ENCODE results near the gene KCNK3. TPM values are rescaled to one million over a fixed set of nuclear protein-coding genes. Genes with fewer than 3 reads are reported as not detected.
"Not testable (repeated sequence)": the region's sequence is repeated elsewhere in the genome, so short reads cannot be mapped to it uniquely, and the experiment has no call there.

Gene KCNK3
- polyA plus RNA-seq, 1 donor (not counting 4 experiments of a cell fraction or from before 2014, with no cell fraction given): not detected

DNA sequence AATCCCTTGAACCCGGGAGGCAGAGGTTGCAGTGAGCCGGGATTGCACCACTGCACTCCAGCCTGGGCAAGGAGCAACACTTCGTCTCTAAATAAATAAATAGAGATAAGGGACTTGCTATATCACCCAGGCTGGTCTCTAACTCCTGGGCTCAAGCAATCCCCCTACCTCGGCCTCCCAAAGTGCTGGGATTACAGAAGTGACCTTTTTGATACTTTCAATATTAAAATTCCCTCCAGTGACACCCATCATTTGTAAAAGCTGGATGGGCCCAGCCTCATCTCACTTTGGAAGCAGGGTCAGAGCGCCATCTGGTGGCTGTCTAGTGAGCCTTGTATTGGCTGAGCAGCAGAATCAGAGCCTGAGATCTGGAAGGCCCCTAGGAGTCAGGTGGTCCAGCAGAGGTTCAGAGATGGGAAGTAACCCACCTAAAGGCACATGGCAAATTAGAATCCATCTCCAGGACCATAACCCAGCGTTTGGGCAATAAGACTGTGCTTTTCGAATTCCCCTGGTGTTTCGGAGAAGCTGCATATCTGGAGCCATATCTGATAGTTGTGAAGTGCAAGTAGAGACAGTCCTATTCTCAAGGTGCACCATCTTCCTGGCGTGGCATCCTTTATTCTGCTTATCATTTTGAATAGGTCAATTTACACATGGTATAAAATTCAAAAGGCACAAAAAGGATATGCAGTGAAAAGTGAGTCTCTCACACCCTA lies 53.2 kb downstream of the KCNK3 start:
- Histone ChIP-seq H3K36me3 (ENCODE audit: control insufficient read depth in 2 of 2, extremely low read depth in 1 of 2, insufficient read depth in 2 of 2, low read length in 2 of 2) (no peaks in the 10 kb centered on the region), H3K9me1 (ENCODE audit: control insufficient read depth, extremely low read depth, insufficient read depth, low read length) (no peaks in the 10 kb centered on the region), H3K27me3 (ENCODE audit: control insufficient read depth, extremely low read depth, insufficient read depth, low read length) (no peaks in the 10 kb centered on the region), H2AFZ (ENCODE audit: control insufficient read depth, low read length) (no peak overlapping the region), H3K4me2 (ENCODE audit: control insufficient read depth, extremely low read depth, insufficient read depth, low read depth, low read length) (no peak overlapping the region), H4K20me1 (ENCODE audit: control insufficient read depth, extremely low read depth, insufficient read depth, low read length) (no peaks in the 10 kb centered on the region), H3K79me2 (ENCODE audit: control insufficient read depth, insufficient read depth, low read length) (no peaks in the 10 kb centered on the region), H3K4me1 (ENCODE audit: control insufficient read depth, extremely low read depth, insufficient read depth, low read length) (no peaks in the 10 kb centered on the region), H3K9me3 (ENCODE audit: control insufficient read depth, low read depth, low read length) (no peaks in the 10 kb centered on the region), H3K4me3 (ENCODE audit: control insufficient read depth in 2 of 3, extremely low read depth in 1 of 3, insufficient read depth in 2 of 3, low read depth in 1 of 3, low read length in 3 of 3) (no peak overlapping the region), H3K27ac (ENCODE audit: control insufficient read depth, insufficient read depth, low read length) (no peak overlapping the region), H3K9ac (ENCODE audit: control insufficient read depth, extremely low read depth, insufficient read depth, low read length) (no peak overlapping the region)
- dilution Hi-C loops (cut with MboI; ENCODE audit: extremely low pct_ligation_motif_present, low sequenced_read_pairs): no loop called here
- FAIRE-seq: peak; percentile 52
- DNase-seq (ENCODE audit: low read depth, low spot score): no peak
- TF ChIP-seq EZH2 (IDR thresholded peaks at IDR 0.05; ENCODE audit: low read length) (no peak), CTCF (optimal IDR thresholded peaks at IDR 0.05 in 1 of 3, IDR thresholded peaks at IDR 0.05 in 1 of 3, conservative IDR thresholded peaks at IDR 0.05 in 1 of 3; ENCODE audit: extremely low read depth in 1 of 3, insufficient read depth in 2 of 3, low read length in 3 of 3) (peak; percentile 86 to 95 (median 91))

- no peak for DNase-seq (ENCODE audit: low read depth, low spot score)
- H3K4me1 ChIP-seq (ENCODE audit: control insufficient read depth, extremely low read depth, insufficient read depth, low read length): no peaks in the 10 kb centered on the region
- H3K9me1 ChIP-seq (ENCODE audit: control insufficient read depth, extremely low read depth, insufficient read depth, low read length): no peaks in the 10 kb centered on the region
- H3K4me3 ChIP-seq (ENCODE audit: control insufficient read depth in 2 of 3, extremely low read depth in 1 of 3, insufficient read depth in 2 of 3, low read depth in 1 of 3, low read length in 3 of 3): no peak overlapping the region
- no peak overlapping the region for H3K9ac ChIP-seq (ENCODE audit: control insufficient read depth, extremely low read depth, insufficient read depth, low read length)
- no peaks in the 10 kb centered on the region for H3K36me3 ChIP-seq (ENCODE audit: control insufficient read depth in 2 of 2, extremely low read depth in 1 of 2, insufficient read depth in 2 of 2, low read length in 2 of 2)
- H3K27me3 ChIP-seq (ENCODE audit: control insufficient read depth, extremely low read depth, insufficient read depth, low read length): no peaks in the 10 kb centered on the region
- TF ChIP-seq EZH2 (IDR thresholded peaks at IDR 0.05; ENCODE audit: low read length): no peak
- no peak for TF ChIP-seq CTCF (optimal IDR thresholded peaks at IDR 0.05 in 1 of 3, IDR thresholded peaks at IDR 0.05 in 1 of 3, conservative IDR thresholded peaks at IDR 0.05 in 1 of 3; ENCODE audit: extremely low read depth in 1 of 3, insufficient read depth in 2 of 3, low read length in 3 of 3)
- H3K4me2 ChIP-seq (ENCODE audit: control insufficient read depth, extremely low read depth, insufficient read depth, low read depth, low read length): no peak overlapping the region
- FAIRE-seq: no peak
- dilution Hi-C loops (cut with MboI; ENCODE audit: extremely low pct_ligation_motif_present, low sequenced_read_pairs): no loop called here
- no peak overlapping the region for H2AFZ ChIP-seq (ENCODE audit: control insufficient read depth, low read length)
- no peaks in the 10 kb centered on the region for H3K9me3 ChIP-seq (ENCODE audit: control insufficient read depth, low read depth, low read length)
- no peaks in the 10 kb centered on the region for H4K20me1 ChIP-seq (ENCODE audit: control insufficient read depth, extremely low read depth, insufficient read depth, low read length)
- no peak overlapping the region for H3K27ac ChIP-seq (ENCODE audit: control insufficient read depth, insufficient read depth, low read length)
- H3K79me2 ChIP-seq (ENCODE audit: control insufficient read depth, insufficient read depth, low read length): no peaks in the 10 kb centered on the region
Observed at GRCh38 chr2:26746934-26747333, 54.4 kb downstream of the KCNK3 start.

DNA sequence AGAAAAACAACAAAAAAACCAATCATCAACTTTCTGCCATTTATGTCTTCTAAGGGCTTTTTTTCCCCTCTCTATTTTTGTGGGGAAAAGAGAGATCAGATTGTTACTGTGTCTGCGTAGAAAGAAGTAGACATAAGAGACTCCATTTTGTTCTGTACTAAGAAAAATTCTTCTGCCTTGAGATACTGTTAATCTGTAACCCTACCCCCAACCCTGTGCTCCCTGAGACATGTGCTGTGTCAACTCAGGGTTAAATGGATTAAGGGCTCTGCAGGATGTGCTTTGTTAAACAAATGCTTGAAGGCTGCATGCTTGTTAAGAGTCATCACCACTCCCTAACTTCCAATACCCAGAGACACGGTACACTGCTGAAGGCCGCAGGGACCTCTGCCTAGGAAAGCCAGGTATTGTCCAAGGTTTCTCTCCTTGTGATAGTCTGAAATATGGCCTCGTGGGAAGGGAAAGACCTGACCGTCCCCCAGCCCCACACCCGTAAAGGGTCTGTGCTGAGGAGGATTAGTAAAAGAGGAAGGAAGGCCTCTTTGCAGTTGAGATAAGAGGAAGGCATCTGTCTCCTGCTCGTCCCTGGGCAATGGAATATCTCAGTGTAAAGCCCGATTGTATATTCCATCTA lies 57.4 kb downstream of the KCNK3 start:
- FAIRE-seq; H3K9me1 ChIP-seq (ENCODE audit: control insufficient read depth, extremely low read depth, insufficient read depth, low read length); H3K27me3 ChIP-seq (ENCODE audit: control insufficient read depth, extremely low read depth, insufficient read depth, low read length); H3K79me2 ChIP-seq (ENCODE audit: control insufficient read depth, insufficient read depth, low read length); H3K36me3 ChIP-seq (ENCODE audit: control insufficient read depth in 2 of 2, extremely low read depth in 1 of 2, insufficient read depth in 2 of 2, low read length in 2 of 2); H3K4me2 ChIP-seq (ENCODE audit: control insufficient read depth, extremely low read depth, insufficient read depth, low read depth, low read length); H2AFZ ChIP-seq (ENCODE audit: control insufficient read depth, low read length); DNase-seq (ENCODE audit: low read depth, low spot score); H3K4me1 ChIP-seq (ENCODE audit: control insufficient read depth, extremely low read depth, insufficient read depth, low read length); H3K4me3 ChIP-seq (ENCODE audit: control insufficient read depth in 2 of 3, extremely low read depth in 1 of 3, insufficient read depth in 2 of 3, low read depth in 1 of 3, low read length in 3 of 3); H3K9me3 ChIP-seq (ENCODE audit: control insufficient read depth, low read depth, low read length); H3K27ac ChIP-seq (ENCODE audit: control insufficient read depth, insufficient read depth, low read length); H4K20me1 ChIP-seq (ENCODE audit: control insufficient read depth, extremely low read depth, insufficient read depth, low read length); dilution Hi-C loops (cut with MboI; ENCODE audit: extremely low pct_ligation_motif_present, low sequenced_read_pairs); H3K9ac ChIP-seq (ENCODE audit: control insufficient read depth, extremely low read depth, insufficient read depth, low read length): not testable (repeated sequence)
